Epithelial cell of proximal tubule (primary cell): Measurements from ENCODE around the gene HELZ. TPM values are rescaled to one million over a fixed set of nuclear protein-coding genes. Genes with fewer than 3 reads are reported as not detected.
A peak's percentile ranks its signal among the peaks of the same experiment; 100 is the strongest.

ENCODE experiments used
- DNase-seq: peaks from one replicate; pipeline ENCODE4 v3.0.0-alpha.2; 2011; ENCODE audit warnings: low read depth
- H3K4me3 ChIP-seq: 2 replicates; pipeline ENCODE4 v1.5.1; 2011; ENCODE audit warnings: low read depth, mild to moderate bottlenecking, low read length
- total RNA-seq: library from RNA; depleted of rRNA; stranded (reverse); fragments of >200 nt; gene quantifications from 2 replicates; pipeline ENCODE4 v1.2.3, GENCODE V29; 2015
- TF ChIP-seq, protein P1 (sequence below): conservative IDR thresholded peaks from 2 replicates; pipeline ENCODE4 v1.5.1; 2012; ENCODE audit warnings: low read depth, mild to moderate bottlenecking, low read length

The HELZ gene
- total RNA-seq, 1 donor from 2014 or later = 31.1 TPM

DNA sequence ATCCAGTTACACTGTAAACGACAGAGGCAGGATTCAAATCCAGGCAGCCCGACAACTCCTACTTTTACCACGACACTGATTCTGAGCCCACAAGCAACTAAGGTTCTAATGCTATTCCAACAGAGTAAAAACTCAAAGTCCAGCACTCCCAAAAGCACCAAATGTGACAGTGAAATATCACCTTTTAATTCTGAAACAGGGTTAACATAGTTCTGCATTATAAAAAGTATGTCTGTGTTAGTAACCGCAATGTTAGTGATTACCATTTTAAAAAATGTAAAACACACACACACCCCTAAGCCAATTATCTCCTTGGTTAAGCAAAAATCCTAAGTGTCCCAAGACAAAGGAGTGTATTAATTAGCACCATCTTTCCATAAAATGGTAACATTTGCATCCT lies 19.7 kb downstream of the HELZ start:
- H3K4me3 ChIP-seq = no peak overlapping the region
- no peak for DNase-seq
- TF ChIP-seq, protein P1, sequence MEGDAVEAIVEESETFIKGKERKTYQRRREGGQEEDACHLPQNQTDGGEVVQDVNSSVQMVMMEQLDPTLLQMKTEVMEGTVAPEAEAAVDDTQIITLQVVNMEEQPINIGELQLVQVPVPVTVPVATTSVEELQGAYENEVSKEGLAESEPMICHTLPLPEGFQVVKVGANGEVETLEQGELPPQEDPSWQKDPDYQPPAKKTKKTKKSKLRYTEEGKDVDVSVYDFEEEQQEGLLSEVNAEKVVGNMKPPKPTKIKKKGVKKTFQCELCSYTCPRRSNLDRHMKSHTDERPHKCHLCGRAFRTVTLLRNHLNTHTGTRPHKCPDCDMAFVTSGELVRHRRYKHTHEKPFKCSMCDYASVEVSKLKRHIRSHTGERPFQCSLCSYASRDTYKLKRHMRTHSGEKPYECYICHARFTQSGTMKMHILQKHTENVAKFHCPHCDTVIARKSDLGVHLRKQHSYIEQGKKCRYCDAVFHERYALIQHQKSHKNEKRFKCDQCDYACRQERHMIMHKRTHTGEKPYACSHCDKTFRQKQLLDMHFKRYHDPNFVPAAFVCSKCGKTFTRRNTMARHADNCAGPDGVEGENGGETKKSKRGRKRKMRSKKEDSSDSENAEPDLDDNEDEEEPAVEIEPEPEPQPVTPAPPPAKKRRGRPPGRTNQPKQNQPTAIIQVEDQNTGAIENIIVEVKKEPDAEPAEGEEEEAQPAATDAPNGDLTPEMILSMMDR = no peak

GRCh38 chr17:67224736-67225135 lies 20.3 kb downstream of the HELZ start:
- no peak overlapping the region for H3K4me3 ChIP-seq
- DNase-seq = no peak
- TF ChIP-seq, protein P1 = no peak

GRCh38 chr17:67223924-67224323 lies 21.1 kb downstream of the HELZ start:
- TF ChIP-seq, protein P1 = no peak

DNA sequence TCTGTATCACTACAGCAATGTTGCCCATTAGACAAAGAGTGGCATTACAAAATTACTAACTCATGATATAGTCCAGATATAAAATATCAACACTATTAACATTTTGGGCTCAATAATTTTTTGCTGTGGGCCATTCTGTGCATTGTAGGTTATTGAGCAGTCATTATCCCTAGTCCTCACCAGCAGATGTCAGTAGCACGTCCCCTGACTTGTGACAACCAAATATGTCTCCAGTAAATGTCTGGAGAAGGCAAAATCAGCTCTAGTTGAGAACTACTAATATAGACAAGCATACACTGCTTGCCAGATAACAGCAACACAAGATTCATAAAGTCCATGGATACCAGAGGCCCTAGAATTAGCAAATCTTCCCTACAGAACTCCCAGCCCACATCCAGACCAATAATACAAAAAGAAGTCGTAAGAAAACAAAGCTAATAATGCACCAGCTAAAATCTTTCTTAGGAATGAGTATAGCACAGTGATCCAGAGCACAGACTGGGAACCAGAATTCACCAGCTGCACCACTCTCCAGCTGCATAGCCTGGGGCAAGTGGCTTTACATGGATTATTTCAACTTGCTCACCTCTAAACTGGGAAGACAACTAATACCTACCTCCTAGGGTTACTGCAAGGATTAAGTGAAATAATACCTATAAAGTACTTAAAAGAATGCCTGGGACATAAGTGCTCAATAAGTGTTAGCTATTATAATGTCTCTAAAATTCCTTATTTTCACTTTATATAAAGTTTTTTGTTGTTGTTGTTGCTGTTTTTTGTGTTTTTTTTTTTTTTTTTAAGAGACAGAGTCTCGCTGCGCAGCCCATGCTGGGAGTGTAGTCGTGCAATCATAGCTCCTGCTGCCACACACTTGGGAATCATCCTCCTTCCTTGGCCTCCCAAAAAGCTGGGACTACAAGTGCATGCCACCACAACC lies 23.7 kb downstream of the HELZ start:
- no peak for DNase-seq
- TF ChIP-seq, protein P1 = no peak
- no peak overlapping the region for H3K4me3 ChIP-seq

More at GRCh38 chr17:67223924-67224323, 21.1 kb downstream of the HELZ start:
- DNase-seq = no peak
- H3K4me3 ChIP-seq = no peak overlapping the region

DNA sequence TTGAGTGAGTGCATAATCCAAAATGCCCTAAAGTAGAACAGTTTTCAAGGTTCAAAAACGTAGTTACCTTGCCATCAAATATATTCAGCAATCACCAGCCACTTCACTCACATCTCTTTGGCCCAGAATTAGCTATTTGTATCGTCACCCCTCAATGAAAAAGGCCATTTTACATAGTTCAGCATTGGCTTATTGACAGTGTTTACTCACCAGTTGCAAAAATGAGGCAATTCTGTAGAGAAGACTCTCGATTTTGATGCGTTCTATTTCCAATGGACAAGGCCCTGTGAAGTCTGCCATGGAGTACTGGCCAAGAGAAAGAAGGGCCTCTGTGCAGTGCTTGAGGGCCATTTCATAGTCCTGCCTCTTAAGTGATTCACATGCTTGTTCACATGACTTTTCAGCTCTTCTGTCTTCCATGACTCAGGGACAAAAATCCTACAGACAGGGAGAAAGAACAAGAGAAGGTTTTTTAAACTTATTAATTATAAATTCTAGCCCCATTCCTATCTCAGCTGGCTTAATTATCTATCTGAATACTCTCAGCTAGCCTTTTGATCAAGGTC lies 26.5 kb downstream of the HELZ start:
- peak; percentile 43 for DNase-seq
- no peak overlapping the region for H3K4me3 ChIP-seq
- TF ChIP-seq, protein P1 = no peak

DNA sequence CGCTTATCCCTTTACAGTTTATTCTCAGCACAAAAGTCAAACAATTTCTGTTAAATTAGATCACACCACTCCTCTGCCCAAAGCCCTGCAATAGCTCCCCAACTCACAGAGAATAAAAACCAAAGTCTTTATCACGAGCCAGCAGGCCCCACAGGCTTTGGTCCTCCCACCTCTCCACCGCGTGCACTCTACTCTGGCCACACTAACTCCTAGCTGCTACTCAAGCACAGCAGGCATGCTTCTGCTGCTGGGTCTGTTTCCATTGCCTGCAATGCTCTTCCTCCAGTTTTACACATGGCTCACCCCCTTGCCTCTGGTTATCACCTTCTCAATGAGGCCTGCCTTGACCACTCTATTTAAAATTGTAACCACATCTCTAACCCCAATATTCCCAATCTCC lies 27.6 kb downstream of the HELZ start:
- DNase-seq = no peak
- TF ChIP-seq, protein P1 = no peak

More for the DNA sequence above, 27.6 kb downstream of the HELZ start:
- no peak overlapping the region for H3K4me3 ChIP-seq
